HCT116 (cell line): ENCODE results near the gene ETS1. TPM values are rescaled to one million over a fixed set of nuclear protein-coding genes. Genes with fewer than 3 reads are reported as not detected.

Experiments used
- ATAC-seq: fragments of 200-7000 bp; cut with Tn5 transposase; 2 replicates; pipeline ENCODE4 v1.9.1; 2020; ENCODE audit warnings: mild to moderate bottlenecking, moderate library complexity
- BruUV-seq: library from RNA; stranded (reverse); fragments of 400-500 nt; replicated peaks from 2 replicates; lab custom pipeline; 2021; lab: Mats Ljungman, UMichigan
- CTCF ChIA-PET: fragments of 300-600 bp; sonication (Branson Sonifier 250); formaldehyde crosslinking; loops from one replicate; lab custom pipeline; 2021; ENCODE audit warnings: antibody characterized with exemption; lab: Charles Lee
- POLR2A ChIA-PET: fragments of 300-600, 350-600 bp; sonication (Branson Sonifier 250); formaldehyde crosslinking; loops from one replicate; lab custom pipeline; 2021; ENCODE audit warnings: antibody characterized with exemption; lab: Charles Lee
- RAD21 ChIA-PET, 2 experiments: fragments of 300-600 bp; sonication (Branson Sonifier 250); formaldehyde crosslinking; loops; one replicate each; lab custom pipeline; 2023; ENCODE audit warnings: low total read pairs in 2 of 2; ENCODE audit not compliant: uncharacterized antibody in 2 of 2, unreplicated experiment in 2 of 2, low non-redundant PET in 1 of 2; lab: Charles Lee
- DNase-seq: peaks from one replicate; pipeline ENCODE4 v3.0.0-alpha.2; 2010; ENCODE audit warnings: low read depth, low spot score
- H2AFZ ChIP-seq: fragments of 200-600 bp; shearing (Covaris generic), sonication (generic); 2 replicates; pipeline ENCODE4 v1.6.1; 2017; ENCODE audit warnings: low read depth, mixed run types, mixed read lengths, antibody characterized with exemption, low read length; ENCODE audit not compliant: poor library complexity, severe bottlenecking
- H3K27ac ChIP-seq: 2 replicates; pipeline ENCODE4 v1.5.1; 2012; ENCODE audit warnings: low read depth, low read length
- H3K27me3 ChIP-seq: fragments of 200-600 bp; sonication (generic); 2 replicates; pipeline ENCODE4 v1.6.1; 2016; ENCODE audit warnings: mixed run types, low read length, mixed read lengths; ENCODE audit not compliant: insufficient read depth
- H3K36me3 ChIP-seq, 2 experiments: fragments of 200-500 bp in 1 of 2; fragments of 200-600 bp in 1 of 2; sonication (Bioruptor generic) in 1 of 2; sonication (generic) in 1 of 2; 2 replicates each; pipeline versions ENCODE4 v1.5.1 to v1.6.1; 2014 to 2016; ENCODE audit warnings: low read length in 2 of 2, inconsistent platforms in 1 of 2, mixed read lengths in 1 of 2, mixed run types in 1 of 2; ENCODE audit not compliant: insufficient read depth in 2 of 2, control insufficient read depth in 1 of 2
- H3K4me1 ChIP-seq, 2 experiments: fragments of 200-600 bp in 1 of 2; sonication (generic) in 1 of 2; 2 replicates each; pipeline versions ENCODE4 v1.5.1 to v1.6.1; 2012 to 2017; ENCODE audit warnings: low read length in 2 of 2, inconsistent platforms in 1 of 2, mild to moderate bottlenecking in 1 of 2, mixed read lengths in 1 of 2, mixed run types in 1 of 2, moderate library complexity in 1 of 2; ENCODE audit not compliant: insufficient read depth in 2 of 2, control insufficient read depth in 1 of 2
- H3K4me2 ChIP-seq: fragments of 200-600 bp; sonication (generic); 2 replicates; pipeline ENCODE4 v1.6.1; 2017; ENCODE audit warnings: mixed run types, low read length, mixed read lengths
- H3K4me3 ChIP-seq, 2 experiments: fragments of 200-600 bp in 1 of 2; sonication (generic) in 1 of 2; replicated peaks in 1 of 2; 2 replicates each; pipeline ENCODE4 v1.5.1; 2011 to 2016; ENCODE audit warnings: low read length in 2 of 2, control low read depth in 1 of 2, low read depth in 1 of 2, mild to moderate bottlenecking in 1 of 2, mixed read lengths in 1 of 2, mixed run types in 1 of 2
- H3K79me2 ChIP-seq: fragments of 200-600 bp; sonication (generic); 2 replicates; pipeline ENCODE4 v1.6.1; 2017; ENCODE audit warnings: mild to moderate bottlenecking, mixed run types, low read length, moderate library complexity, mixed read lengths; ENCODE audit not compliant: insufficient read depth
- H3K9ac ChIP-seq: fragments of 200-600 bp; sonication (generic); 2 replicates; pipeline ENCODE4 v1.6.1; 2016; ENCODE audit warnings: low read length, mixed read lengths
- H3K9me2 ChIP-seq: fragments of 200-600 bp; sonication (generic), shearing (Covaris generic); 2 replicates; pipeline ENCODE4 v1.6.1; 2017; ENCODE audit warnings: mixed run types, mild to moderate bottlenecking, moderate library complexity; ENCODE audit not compliant: insufficient read depth
- H3K9me3 ChIP-seq, 2 experiments: fragments of 200-500 bp in 1 of 2; fragments of 200-600 bp in 1 of 2; sonication (Bioruptor generic) in 1 of 2; sonication (generic) in 1 of 2; 2 replicates each; pipeline ENCODE4 v1.6.1; 2014 to 2017; ENCODE audit warnings: low read length in 2 of 2, mixed read lengths in 2 of 2, inconsistent platforms in 1 of 2, low read depth in 1 of 2, mild to moderate bottlenecking in 1 of 2, mixed run types in 1 of 2, moderate library complexity in 1 of 2; ENCODE audit not compliant: control insufficient read depth in 1 of 2, insufficient read depth in 1 of 2
- H4K20me1 ChIP-seq: fragments of 200-600 bp; sonication (generic), shearing (Covaris generic); 2 replicates; pipeline ENCODE4 v1.6.1; 2017; ENCODE audit warnings: mixed run types, mild to moderate bottlenecking, moderate library complexity; ENCODE audit not compliant: insufficient read depth
- CBX3 ChIP-seq: IDR thresholded peaks from 2 replicates; pipeline ENCODE4 v1.6.1; 2012; ENCODE audit warnings: low read depth
- ELF1 ChIP-seq: IDR thresholded peaks from 2 replicates; pipeline ENCODE4 v1.6.1; 2012; ENCODE audit warnings: low read depth, borderline replicate concordance
- EZH2phosphoT487 ChIP-seq: fragments of 200-600 bp; IDR thresholded peaks from 2 replicates; pipeline ENCODE4 v1.6.1; 2018; ENCODE audit warnings: antibody characterized with exemption, borderline replicate concordance
- RAD21 ChIP-seq: IDR thresholded peaks from 2 replicates; pipeline ENCODE4 v1.6.1; 2012; ENCODE audit warnings: low read depth, mild to moderate bottlenecking
- SIN3A ChIP-seq: IDR thresholded peaks from 2 replicates; pipeline ENCODE4 v1.6.1; 2012; ENCODE audit warnings: low read depth
- YY1 ChIP-seq: IDR thresholded peaks from 2 replicates; pipeline ENCODE4 v1.6.1; 2011; ENCODE audit warnings: low read length, low read depth, moderate library complexity, mild to moderate bottlenecking; ENCODE audit not compliant: insufficient replicate concordance; ENCODE audit errors: extremely low read depth
- intact Hi-C: fragments of 100-400 bp; cut with micrococcal nuclease; formaldehyde crosslinking; loops from 2 replicates; pipeline ENCODE4 v1.10.0; 2022
- total RNA-seq: library from RNA; stranded (reverse); gene quantifications from one replicate; pipeline ENCODE4 v1.2.1, GENCODE V29; 2021; ENCODE audit not compliant: unreplicated experiment
- TF ChIP-seq, protein P1 (sequence below): IDR thresholded peaks from 2 replicates; pipeline ENCODE4 v1.6.1; 2011; ENCODE audit warnings: mild to moderate bottlenecking, low read length, moderate library complexity; ENCODE audit not compliant: insufficient replicate concordance; ENCODE audit errors: extremely low read depth
- TF ChIP-seq, protein P2 (sequence below): IDR thresholded peaks from 2 replicates; pipeline ENCODE4 v1.6.1; 2012

The ETS1 gene
- total RNA-seq, 1 experiment from 2014 or later, result 9.2 TPM

DNA sequence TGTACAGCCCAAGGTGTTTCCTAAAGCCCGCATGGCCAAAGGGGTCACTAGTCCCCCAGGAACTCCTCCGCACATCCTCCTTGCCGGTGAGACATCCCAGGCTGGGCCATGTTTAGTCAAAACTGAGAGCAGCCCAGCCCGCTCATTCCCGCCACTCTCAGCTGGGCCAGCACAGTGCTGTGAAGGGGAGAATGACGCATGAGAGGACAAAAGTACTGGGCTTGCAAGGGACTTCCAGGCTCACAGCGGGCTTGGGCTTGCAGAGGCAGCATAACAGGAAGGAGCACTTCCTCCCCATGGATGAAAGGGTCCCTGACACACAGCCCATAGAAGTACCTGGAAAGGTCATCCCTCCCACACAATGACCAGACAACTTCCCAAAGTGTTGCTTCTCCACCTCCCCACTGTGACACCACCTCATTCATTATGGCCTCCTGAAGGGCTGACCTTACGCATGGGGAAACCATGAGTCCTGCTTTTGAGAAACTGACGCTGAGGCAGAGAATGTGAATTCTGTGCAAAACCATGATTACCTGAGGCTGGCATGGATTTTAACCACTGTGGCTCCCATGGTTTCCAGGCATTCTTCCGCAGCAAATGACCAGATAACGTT, 19.1 kb downstream of the ETS1 start:
- Histone ChIP-seq H3K9me2 (no peaks in the 10 kb centered on the region), H2AFZ (no peak overlapping the region), H3K27ac (no peak overlapping the region), H3K9ac (no peak overlapping the region), H3K36me3 (no peaks in the 10 kb centered on the region), H3K4me2 (no peak overlapping the region), H3K79me2 (no peaks in the 10 kb centered on the region), H3K27me3 (peaks cover 25% of the 10 kb centered on the region), H3K4me3 (no peak overlapping the region), H4K20me1 (no peaks in the 10 kb centered on the region), H3K4me1 (no peaks in the 10 kb centered on the region), H3K9me3 (no peaks in the 10 kb centered on the region)
- ChIA-PET RAD21 (no interaction called here), CTCF (no interaction called here), POLR2A (no interaction called here)
- DNase-seq (no peak), ATAC-seq (no peak)
- TF ChIP-seq CBX3 (no peak), RAD21 (no peak), EZH2phosphoT487 (no peak), SIN3A (no peak), ELF1 (no peak), YY1 (no peak)
- TF ChIP-seq, protein P1, sequence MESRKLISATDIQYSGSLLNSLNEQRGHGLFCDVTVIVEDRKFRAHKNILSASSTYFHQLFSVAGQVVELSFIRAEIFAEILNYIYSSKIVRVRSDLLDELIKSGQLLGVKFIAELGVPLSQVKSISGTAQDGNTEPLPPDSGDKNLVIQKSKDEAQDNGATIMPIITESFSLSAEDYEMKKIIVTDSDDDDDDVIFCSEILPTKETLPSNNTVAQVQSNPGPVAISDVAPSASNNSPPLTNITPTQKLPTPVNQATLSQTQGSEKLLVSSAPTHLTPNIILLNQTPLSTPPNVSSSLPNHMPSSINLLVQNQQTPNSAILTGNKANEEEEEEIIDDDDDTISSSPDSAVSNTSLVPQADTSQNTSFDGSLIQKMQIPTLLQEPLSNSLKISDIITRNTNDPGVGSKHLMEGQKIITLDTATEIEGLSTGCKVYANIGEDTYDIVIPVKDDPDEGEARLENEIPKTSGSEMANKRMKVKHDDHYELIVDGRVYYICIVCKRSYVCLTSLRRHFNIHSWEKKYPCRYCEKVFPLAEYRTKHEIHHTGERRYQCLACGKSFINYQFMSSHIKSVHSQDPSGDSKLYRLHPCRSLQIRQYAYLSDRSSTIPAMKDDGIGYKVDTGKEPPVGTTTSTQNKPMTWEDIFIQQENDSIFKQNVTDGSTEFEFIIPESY, result no peak
- TF ChIP-seq, protein P2, sequence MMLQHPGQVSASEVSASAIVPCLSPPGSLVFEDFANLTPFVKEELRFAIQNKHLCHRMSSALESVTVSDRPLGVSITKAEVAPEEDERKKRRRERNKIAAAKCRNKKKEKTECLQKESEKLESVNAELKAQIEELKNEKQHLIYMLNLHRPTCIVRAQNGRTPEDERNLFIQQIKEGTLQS, result no peak
- intact Hi-C loops, result no loop called here
- no TSS peak for BruUV-seq
